GM19351 (cell line): ENCODE data around the gene NSL1.
"Not testable (repeated sequence)": the region's sequence is repeated elsewhere in the genome, so short reads cannot be mapped to it uniquely, and the experiment has no call there.

Experiments used
- ATAC-seq: cut with Tn5 transposase; IDR thresholded peaks from one replicate; pipeline ENCODE4 v1.9.1; 2021; ENCODE audit warnings: mild to moderate bottlenecking, moderate library complexity; ENCODE audit not compliant: unreplicated experiment

NSL1 gene

DNA sequence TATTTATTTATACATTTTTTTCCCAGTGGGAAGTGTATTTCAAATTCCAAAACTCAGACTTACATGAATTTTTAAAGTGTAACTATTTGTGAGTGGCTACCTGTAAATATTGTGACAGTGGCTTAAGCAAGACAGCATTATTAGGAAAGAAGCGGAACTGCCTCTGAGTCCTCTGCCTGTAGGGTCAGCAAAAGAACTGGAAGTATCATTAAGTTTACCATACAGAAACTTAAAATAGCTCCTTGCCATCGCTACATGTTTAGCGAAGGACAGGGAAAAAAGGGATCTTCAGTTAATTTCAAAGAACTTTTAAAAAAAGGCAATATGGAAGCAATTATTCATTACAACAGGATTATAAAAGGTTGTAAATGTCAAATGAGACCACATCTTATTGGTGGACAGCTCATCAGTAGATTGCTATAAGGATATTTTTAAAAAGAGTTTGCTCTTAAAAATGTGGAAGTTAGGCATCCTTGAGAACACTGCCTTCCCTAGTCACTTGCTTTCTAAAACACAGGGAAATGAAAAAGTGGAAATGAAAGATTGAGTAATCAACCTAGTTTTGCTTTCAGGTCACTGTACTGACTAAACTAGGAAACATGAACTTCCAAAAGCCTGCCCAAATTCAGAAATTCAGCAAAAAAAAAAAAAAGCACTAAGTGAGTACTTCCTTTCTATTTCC lies 39.2 kb downstream of the NSL1 start:
- no peak for ATAC-seq

DNA sequence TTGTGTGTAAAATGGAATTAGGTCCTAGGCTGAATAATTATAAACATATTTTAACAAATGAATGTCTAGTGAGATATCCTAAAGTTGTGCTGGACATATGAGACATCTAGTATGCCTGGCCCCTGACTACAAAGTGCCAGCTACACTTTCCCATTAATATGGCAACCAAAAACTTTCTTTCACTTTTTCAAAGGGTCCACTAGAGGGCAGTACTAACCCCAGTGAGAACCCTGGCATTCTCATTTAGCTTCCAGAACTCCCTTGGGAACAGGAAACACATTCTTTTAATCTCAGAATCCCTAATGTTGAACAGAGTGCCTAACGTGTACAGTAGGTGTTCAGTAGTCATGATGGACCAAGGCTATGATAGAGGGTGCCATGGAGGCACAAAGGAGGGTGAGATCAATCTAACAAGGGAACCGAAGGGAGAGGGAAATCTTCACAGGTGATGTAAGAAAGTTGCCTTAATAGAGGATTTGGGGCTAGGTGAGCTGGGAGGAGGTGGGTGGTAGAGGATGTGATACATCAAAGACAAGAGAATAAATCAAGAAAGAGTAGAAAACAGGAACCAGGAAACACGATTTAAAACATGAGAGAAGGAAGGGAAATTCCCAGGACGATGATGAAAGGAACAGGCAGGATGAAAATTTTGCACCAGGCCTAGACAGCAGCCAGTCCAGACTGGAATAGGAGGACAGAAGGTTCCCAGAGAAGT lies 41.6 kb downstream of the NSL1 start:
- no peak for ATAC-seq

DNA sequence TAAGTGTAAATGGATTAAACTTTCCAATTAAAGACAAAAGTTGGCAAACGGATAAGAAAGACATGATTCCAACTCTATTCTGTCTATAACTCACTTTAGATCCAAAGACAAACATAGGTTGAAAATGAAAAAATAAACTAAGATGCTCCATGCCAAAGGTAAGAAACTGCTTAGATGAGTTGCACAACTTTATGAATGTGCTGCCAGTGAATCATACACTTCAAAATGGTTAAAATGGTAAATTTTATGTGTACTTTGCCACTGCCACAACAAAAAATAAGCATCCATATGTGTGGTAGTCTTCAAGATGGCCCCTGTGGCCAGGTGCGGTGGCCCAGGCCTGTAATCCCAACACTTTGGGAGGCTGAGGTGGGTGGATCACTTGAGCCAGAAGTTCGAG lies 45.0 kb downstream of the NSL1 start:
- ATAC-seq = no peak

DNA sequence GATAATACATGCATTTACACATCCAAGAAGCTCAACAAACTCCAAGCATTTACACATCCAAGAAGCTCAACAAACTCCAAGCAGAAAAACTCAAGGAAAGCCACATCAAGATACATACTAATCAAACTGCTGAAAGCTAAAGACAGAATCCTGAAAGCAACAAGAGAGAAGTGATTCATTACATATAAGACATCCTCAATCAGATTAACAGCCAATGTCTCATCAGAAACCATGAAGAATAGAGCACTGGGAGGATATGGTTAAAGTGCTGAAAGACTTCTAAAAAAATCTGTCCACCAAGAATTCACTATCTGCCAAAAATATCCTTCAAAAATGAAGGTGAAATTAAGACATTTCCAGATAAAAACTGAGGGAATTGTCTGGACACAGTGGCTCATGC lies 46.3 kb downstream of the NSL1 start:
- ATAC-seq = no peak

GRCh38 chr1:212743901-212744475 lies 47.6 kb downstream of the NSL1 start:
- no peak for ATAC-seq

GRCh38 chr1:212738330-212738729 lies 53.2 kb downstream of the NSL1 start:
- ATAC-seq = no peak

DNA sequence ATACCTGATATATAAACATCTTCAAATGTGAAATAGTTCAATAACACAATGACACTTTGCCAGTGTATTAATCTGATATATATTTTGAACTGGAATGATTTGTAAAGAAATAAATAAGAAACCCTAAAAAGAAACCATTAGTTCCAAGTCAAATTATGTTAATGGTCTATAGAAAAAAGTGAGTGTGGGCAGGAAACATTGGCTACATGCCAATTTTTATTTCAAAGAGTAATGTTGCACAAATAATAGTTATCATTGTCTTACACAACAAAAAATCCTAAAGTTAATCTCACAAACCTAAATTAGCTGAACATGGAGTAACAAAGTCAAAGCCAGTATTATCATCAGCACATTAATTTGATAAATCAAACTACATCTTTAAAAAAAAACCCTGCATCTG lies 54.0 kb downstream of the NSL1 start:
- no peak for ATAC-seq

GRCh38 chr1:212733109-212733508 lies 58.5 kb downstream of the NSL1 start:
- ATAC-seq = no peak

- ATAC-seq = no peak
Observed at GRCh38 chr1:212731630-212732029, 59.9 kb downstream of the NSL1 start.

GRCh38 chr1:212728606-212729005 lies 63.0 kb downstream of the NSL1 start:
- no peak for ATAC-seq

GRCh38 chr1:212727386-212728181 lies 64.0 kb downstream of the NSL1 start:
- ATAC-seq = no peak

DNA sequence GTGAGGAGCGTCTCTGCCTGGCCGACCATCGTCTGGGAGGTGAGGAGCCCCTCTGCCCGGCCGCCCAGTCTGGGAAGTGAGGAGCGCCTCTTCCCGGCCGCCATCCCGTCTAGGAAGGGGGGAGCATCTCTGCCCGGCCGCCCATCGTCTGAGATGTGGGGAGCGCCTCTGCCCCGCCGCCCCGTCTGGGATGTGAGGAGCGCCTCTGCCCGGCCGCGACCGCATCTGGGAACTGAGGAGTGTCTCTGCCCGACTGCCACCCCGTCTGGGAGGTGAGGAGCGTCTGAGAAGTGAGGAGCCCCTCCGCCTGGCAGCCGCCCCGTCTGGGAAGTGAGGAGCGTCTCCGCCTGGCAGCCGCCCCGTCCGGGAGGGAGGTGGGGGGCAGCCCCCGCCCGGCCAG lies 66.9 kb downstream of the NSL1 start:
- ATAC-seq = not testable (repeated sequence)

DNA sequence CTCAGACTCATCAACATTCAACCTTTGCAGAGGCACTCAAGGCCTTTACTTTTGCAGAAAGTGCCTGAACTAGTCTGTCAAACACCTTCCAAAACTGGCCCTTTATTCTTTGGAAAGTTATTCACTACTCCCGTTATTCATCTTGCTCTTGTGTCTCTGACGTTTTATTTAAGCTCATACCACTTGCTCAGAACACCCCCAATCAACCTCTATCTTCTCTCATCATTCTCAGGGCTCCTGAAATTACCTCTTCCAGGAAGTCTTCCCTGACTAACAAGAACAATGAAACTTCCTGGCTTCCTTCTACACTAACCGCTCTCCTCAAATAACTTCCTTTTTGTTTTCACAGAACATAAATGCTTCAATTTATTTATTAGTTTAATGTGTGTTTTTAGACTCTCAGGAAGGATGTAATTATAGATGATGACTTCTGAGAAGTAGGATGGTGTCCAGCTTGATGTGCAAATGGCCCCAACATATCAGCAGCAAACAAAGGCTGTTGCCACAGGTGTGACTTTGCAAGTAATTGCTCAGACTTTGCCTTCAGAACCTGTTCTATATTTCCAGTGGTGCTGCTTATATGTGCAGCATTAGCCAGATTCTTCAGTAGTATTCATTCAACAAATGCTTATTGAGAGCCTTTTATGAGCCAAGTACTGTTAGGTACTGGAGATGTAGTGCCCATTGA lies 69.2 kb downstream of the NSL1 start:
- ATAC-seq = no peak

- peak; percentile 48 for ATAC-seq
Observed at GRCh38 chr1:212721388-212722247, 70.0 kb downstream of the NSL1 start.

- no peak for ATAC-seq
Observed at GRCh38 chr1:212719633-212720032, 71.9 kb downstream of the NSL1 start.

DNA sequence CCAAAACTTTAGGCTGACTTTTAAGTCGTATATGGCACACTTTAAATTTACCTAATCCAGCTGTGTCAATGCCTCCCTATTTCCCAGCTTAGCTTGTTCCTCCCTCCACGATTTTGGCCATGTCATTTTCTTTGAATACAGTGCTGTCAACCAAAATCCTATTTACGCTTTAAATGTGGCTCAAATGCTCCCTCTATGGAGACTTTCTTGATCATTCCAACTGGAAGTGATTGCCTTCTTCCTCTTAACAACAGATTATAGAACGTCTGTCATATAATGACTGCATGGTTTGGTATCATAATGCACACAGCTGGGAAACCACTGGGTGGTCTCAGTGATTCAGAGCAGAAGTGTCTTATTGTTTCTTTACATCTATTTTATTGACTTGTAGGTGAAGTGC lies 73.1 kb downstream of the NSL1 start:
- no peak for ATAC-seq

DNA sequence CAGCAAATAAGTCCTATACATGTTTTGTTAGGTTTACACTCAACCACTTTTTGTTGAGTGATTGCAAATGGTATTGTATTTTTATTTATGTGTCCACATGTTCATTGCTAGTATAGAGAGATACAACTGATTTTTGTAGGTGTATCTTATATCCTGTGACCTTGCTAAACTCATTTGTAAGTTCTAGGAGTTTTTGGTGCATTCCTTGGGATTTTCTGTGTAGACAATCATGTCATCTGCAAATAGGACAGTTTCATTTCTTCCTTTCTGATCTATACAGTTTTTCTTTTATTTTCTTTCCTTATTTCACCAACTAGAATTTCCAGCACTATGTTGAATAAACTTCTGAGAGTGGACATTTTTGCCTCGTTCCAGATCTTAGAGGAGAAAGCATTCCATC lies 75.4 kb downstream of the NSL1 start:
- no peak for ATAC-seq

- ATAC-seq = no peak
Observed at GRCh38 chr1:212713465-212714136, 78.0 kb downstream of the NSL1 start.
